ENCODE data around the gene SPNS2. TPM values are rescaled to one million over a fixed set of nuclear protein-coding genes. Genes with fewer than 3 reads are reported as not detected.

Gene SPNS2
- total and polyA plus RNA-seq, 2 experiments from 2014 or later = 1.7 to 2.3 TPM

DNA sequence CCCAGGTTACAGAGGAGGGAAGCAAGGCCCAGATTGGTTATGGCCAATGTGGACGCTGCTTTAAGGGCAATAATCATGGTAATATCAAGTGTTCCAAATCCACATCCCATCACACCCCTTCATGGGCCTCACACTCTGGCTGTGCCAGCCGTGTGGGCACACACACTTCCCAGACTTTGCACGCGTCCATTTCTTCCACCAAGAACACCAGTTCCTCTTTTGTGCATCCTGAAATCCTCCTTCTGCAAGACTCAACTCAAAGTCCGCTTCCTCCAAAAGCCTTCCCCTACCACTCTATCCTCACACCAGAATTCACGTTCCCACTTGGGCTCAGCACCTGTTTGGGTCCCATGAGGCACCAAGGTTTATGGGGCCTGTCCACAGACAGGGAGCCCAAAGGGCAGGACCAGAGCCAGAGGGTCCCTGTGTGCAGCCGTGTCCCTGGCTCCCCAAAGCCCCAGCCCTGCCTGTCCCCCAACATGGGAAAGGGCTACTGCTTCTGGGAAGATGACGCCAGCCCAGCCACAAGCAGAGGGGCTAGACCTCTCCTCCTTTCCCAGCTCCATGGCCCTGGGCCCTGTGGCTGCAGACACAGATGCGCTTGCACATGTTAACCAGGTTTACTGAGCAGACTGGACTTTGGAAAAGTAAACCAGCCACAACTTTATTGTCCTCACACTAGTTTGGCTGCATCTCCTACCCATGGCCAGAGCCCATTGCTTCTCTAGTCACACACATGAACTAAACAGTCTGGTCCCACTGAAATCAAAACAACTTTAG, 44.7 kb upstream of the SPNS2 start:
- Histone ChIP-seq H3K9me2 (ENCODE audit: insufficient read depth) (no peaks in the 10 kb centered on the region), H3K36me3 (ENCODE audit: insufficient read depth) (no peaks in the 10 kb centered on the region), H3K4me2 (no peak overlapping the region), H3K27ac (ENCODE audit: low read depth) (no peak overlapping the region), H3K4me3 (no peak overlapping the region), H3K27me3 (ENCODE audit: insufficient read depth) (no peaks in the 10 kb centered on the region), H2AFZ (no peak overlapping the region), H3K79me2 (replicated peaks; ENCODE audit: insufficient read depth) (no peaks in the 10 kb centered on the region), H3K4me1 (ENCODE audit: insufficient read depth) (no peaks in the 10 kb centered on the region), H4K20me1 (replicated peaks; ENCODE audit: insufficient read depth) (no peaks in the 10 kb centered on the region), H3F3A (replicated peaks; ENCODE audit: low read depth) (no peaks in the 10 kb centered on the region)
- TF ChIP-seq POLR2AphosphoS5 (IDR thresholded peaks at IDR 0.05; ENCODE audit: low read depth) = no peak
- Mint-ChIP-seq H3K27ac (no peak overlapping the region), H3K9me3 (no peaks in the 10 kb centered on the region; the same call in 1 of the 3 replicates), H3K36me3 (ENCODE audit: low read depth) (no peaks in the 10 kb centered on the region), H3K27me3 (ENCODE audit: insufficient read depth, low read depth, poor library complexity) (peaks cover 11% of the 10 kb centered on the region), H3K4me1 (no peaks in the 10 kb centered on the region), H3K4me3 (no peak overlapping the region)
- DNase-seq (ENCODE audit: low spot score) = no peak
- no peak for ATAC-seq

DNA sequence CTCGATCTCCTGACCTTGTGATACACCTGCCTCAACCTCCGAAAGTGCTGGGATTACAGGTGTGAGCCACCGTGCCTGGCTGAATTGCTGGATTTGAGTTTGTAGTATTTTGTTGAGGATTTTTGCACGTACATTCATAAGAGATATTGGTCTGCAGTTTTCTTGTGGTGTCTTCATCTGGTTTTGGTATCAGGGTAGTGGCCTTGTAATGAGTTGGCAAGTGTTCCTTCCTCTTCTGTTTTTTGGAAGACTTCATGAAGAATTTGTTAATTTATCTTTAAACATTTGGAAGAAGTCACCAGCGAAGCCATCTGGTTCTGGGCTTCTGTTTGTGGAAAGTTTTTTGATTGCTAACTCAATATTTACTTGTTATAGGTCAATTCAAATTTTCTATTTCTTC, 38.0 kb upstream of the SPNS2 start:
- DNase-seq (ENCODE audit: low spot score) (no peak), ATAC-seq (no peak)
- Histone ChIP-seq H3K79me2 (replicated peaks; ENCODE audit: insufficient read depth) (no peaks in the 10 kb centered on the region), H3K27ac (ENCODE audit: low read depth) (no peak overlapping the region), H3K9me2 (ENCODE audit: insufficient read depth) (no peaks in the 10 kb centered on the region), H3F3A (replicated peaks; ENCODE audit: low read depth) (no peaks in the 10 kb centered on the region), H3K4me1 (ENCODE audit: insufficient read depth) (no peaks in the 10 kb centered on the region), H3K4me2 (no peak overlapping the region), H3K36me3 (ENCODE audit: insufficient read depth) (no peaks in the 10 kb centered on the region), H3K4me3 (no peak overlapping the region), H2AFZ (no peak overlapping the region), H4K20me1 (replicated peaks; ENCODE audit: insufficient read depth) (no peaks in the 10 kb centered on the region), H3K27me3 (ENCODE audit: insufficient read depth) (no peaks in the 10 kb centered on the region)
- Mint-ChIP-seq H3K27ac (no peak overlapping the region), H3K36me3 (ENCODE audit: low read depth) (no peaks in the 10 kb centered on the region; the same call in 2 of the 3 replicates), H3K27me3 (ENCODE audit: insufficient read depth, low read depth, poor library complexity) (peaks cover 7% of the 10 kb centered on the region), H3K4me1 (no peaks in the 10 kb centered on the region), H3K4me3 (no peak overlapping the region), H3K9me3 (peaks cover 7% of the 10 kb centered on the region; the same call in 1 of the 3 replicates)
- no peak for TF ChIP-seq EZH2 (IDR thresholded peaks at IDR 0.05; ENCODE audit: low read depth, unreplicated experiment)
- TF ChIP-seq CREB1 (CRISPR knock-in tag; IDR thresholded peaks at IDR 0.05; ENCODE audit: low read depth) = no peak
- TF ChIP-seq EZH2phosphoT487 (IDR thresholded peaks at IDR 0.05; ENCODE audit: unreplicated experiment) = no peak
- TF ChIP-seq ETS1 (IDR thresholded peaks at IDR 0.05) = no peak
- no peak for TF ChIP-seq REST (IDR thresholded peaks at IDR 0.05; ENCODE audit: unreplicated experiment)
- no peak for TF ChIP-seq JUNB (IDR thresholded peaks at IDR 0.05; ENCODE audit: unreplicated experiment)
- TF ChIP-seq STAT1 (IDR thresholded peaks at IDR 0.05; ENCODE audit: unreplicated experiment) = no peak
- TF ChIP-seq CTCF (conservative IDR thresholded peaks at IDR 0.05; ENCODE audit: low read depth in 2 of 2) = no peak
- no peak for TF ChIP-seq ZNF331 (CRISPR knock-in tag; IDR thresholded peaks at IDR 0.05; ENCODE audit: low read depth)

All from GM23338 (cell line).